ENCODE measurements around the gene CYGB.
A peak's percentile ranks its signal among the peaks of the same experiment; 100 is the strongest.

The CYGB gene

GRCh38 chr17:76537578-76538280 is at the start of gene CYGB:
Gene CYGB (minus strand): TSS chr17:76537709. CDS start chr17:76537542, 167 bp downstream.
- DNase-seq (ENCODE audit: low spot score): peak; percentile 44

- DNase-seq (ENCODE audit: low spot score): no peak
These were observed 49.4 kb upstream of the CYGB start for GRCh38 chr17:76586741-76587487.

GRCh38 chr17:76585649-76586593 is 48.4 kb upstream of the CYGB start, which contains the start of gene ST6GALNAC2:
Gene ST6GALNAC2 (minus strand): TSS chr17:76585860. CDS start chr17:76585808, 52 bp downstream.
- DNase-seq (ENCODE audit: low spot score): peak; percentile 66

GRCh38 chr17:76585033-76585648 is 47.6 kb upstream of the CYGB start:
- peak; percentile 59 for DNase-seq (ENCODE audit: low spot score)

- no peak for DNase-seq (ENCODE audit: low spot score)
These were observed 47.0 kb upstream of the CYGB start for GRCh38 chr17:76584427-76585032.

- no peak for DNase-seq (ENCODE audit: low spot score)
These were observed 45.2 kb upstream of the CYGB start for GRCh38 chr17:76582660-76583059.

GRCh38 chr17:76581515-76581914 is 44.0 kb upstream of the CYGB start:
- DNase-seq (ENCODE audit: low spot score): no peak

- no peak for DNase-seq (ENCODE audit: low spot score)
These were observed 41.8 kb upstream of the CYGB start for GRCh38 chr17:76579281-76579680.

- DNase-seq (ENCODE audit: low spot score): no peak
These were observed 40.9 kb upstream of the CYGB start for GRCh38 chr17:76578376-76578775.

- no peak for DNase-seq (ENCODE audit: low spot score)
These were observed 40.4 kb upstream of the CYGB start for GRCh38 chr17:76577876-76578275.

- DNase-seq (ENCODE audit: low spot score): no peak
These were observed 38.7 kb upstream of the CYGB start for GRCh38 chr17:76576189-76576588.

- DNase-seq (ENCODE audit: low spot score): no peak
These were observed 38.1 kb upstream of the CYGB start for GRCh38 chr17:76575570-76575969.

GRCh38 chr17:76574166-76574565 is 36.7 kb upstream of the CYGB start:
- DNase-seq (ENCODE audit: low spot score): no peak

- no peak for DNase-seq (ENCODE audit: low spot score)
These were observed 35.6 kb upstream of the CYGB start for GRCh38 chr17:76573096-76573495.

- no peak for DNase-seq (ENCODE audit: low spot score)
These were observed 34.8 kb upstream of the CYGB start for GRCh38 chr17:76572201-76572910.

- no peak for DNase-seq (ENCODE audit: low spot score)
These were observed 33.5 kb upstream of the CYGB start for GRCh38 chr17:76570877-76571471.

GRCh38 chr17:76570457-76570856 is 32.9 kb upstream of the CYGB start:
- no peak for DNase-seq (ENCODE audit: low spot score)

- no peak for DNase-seq (ENCODE audit: low spot score)
These were observed 32.2 kb upstream of the CYGB start for GRCh38 chr17:76569607-76570279.

GRCh38 chr17:76568811-76569221 is 31.3 kb upstream of the CYGB start:
- DNase-seq (ENCODE audit: low spot score): no peak

All from GM03348 (cell line).